Testis (tissue), 2 donors: ENCODE data around the gene C12orf57.

ENCODE experiments used
- POLR2A ChIP-seq: fragments of 450-650 bp; IDR thresholded peaks from one replicate; pipeline ENCODE4 v1.6.1; 2017; ENCODE audit warnings: antibody characterized with exemption, mild to moderate bottlenecking, moderate library complexity
- TF ChIP-seq, protein P1 (sequence below), 3 experiments: fragments of 450-650 bp in 2 of 3; fragments of 200-600 bp in 1 of 3; sonication (generic) in 1 of 3; IDR thresholded peaks; one replicate each; pipeline ENCODE4 v1.5.1; 2016 to 2019; ENCODE audit warnings: antibody characterized with exemption in 3 of 3, mild to moderate bottlenecking in 2 of 3, moderate library complexity in 1 of 3

DNA sequence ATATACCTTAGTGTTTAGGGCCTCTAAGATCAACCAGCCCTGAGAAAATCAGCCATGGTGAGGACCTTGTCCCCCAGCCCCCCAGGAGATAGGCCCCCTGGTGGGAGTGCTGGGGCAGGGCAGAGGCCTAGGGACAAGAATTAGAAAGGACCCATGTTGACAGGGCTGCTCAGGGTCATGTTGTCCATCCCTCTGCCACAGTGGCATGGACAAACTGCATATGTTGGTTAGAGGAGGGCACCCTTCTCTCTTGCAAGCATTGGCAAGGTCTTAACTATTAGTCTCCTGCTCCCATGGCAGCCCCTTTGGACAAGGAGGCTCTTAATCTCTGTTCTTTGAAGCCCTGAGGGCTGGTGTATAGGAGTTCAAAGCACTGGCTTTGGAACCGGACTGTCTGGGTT is 6.6 kb downstream of the C12orf57 start:
- TF ChIP-seq, protein P1, sequence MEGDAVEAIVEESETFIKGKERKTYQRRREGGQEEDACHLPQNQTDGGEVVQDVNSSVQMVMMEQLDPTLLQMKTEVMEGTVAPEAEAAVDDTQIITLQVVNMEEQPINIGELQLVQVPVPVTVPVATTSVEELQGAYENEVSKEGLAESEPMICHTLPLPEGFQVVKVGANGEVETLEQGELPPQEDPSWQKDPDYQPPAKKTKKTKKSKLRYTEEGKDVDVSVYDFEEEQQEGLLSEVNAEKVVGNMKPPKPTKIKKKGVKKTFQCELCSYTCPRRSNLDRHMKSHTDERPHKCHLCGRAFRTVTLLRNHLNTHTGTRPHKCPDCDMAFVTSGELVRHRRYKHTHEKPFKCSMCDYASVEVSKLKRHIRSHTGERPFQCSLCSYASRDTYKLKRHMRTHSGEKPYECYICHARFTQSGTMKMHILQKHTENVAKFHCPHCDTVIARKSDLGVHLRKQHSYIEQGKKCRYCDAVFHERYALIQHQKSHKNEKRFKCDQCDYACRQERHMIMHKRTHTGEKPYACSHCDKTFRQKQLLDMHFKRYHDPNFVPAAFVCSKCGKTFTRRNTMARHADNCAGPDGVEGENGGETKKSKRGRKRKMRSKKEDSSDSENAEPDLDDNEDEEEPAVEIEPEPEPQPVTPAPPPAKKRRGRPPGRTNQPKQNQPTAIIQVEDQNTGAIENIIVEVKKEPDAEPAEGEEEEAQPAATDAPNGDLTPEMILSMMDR (IDR thresholded peaks at IDR 0.05): no peak
- TF ChIP-seq POLR2A: no peak
